Activated CD4-positive, alpha-beta T cell treated with anti-CD3 and anti-CD28 coated beads, Interleukin-2, Interleukin-6, amounts not matched to agents 100 ng/mL and 50 ng/mL, durations not matched to agents 16 hours and 8 hours (primary cell): ENCODE data around the gene WASF1.

Experiments used
- DNase-seq: peaks from one replicate; pipeline ENCODE4 v3.0.0-alpha.2; 2020

WASF1 gene

GRCh38 chr6:110179406-110180227, at the start of gene WASF1:
TSS of gene WASF1 (minus strand) at chr6:110179670. CDS start at chr6:110127601, 52,069 bp downstream.
- peak; percentile 94 for DNase-seq

DNA sequence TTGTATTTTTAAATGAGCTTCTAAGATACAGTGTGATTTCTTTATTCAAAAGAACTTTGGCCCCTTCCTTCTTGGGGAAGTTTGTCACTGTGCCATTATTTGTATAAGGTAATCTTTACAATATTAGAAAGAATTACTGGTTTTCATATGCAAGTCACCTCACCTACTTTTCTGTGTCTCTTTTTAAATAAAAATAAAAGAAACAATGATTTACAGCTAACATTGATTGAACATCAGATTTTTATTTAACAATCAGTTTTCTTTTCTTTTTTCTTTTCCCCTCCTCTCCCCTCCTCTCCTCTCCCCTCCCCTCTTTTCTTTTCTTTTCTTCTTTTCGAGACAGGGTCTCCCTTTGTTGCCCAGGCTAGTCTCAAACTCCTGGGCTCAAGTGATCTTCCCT, 46.8 kb upstream of the WASF1 start:
- no peak for DNase-seq

DNA sequence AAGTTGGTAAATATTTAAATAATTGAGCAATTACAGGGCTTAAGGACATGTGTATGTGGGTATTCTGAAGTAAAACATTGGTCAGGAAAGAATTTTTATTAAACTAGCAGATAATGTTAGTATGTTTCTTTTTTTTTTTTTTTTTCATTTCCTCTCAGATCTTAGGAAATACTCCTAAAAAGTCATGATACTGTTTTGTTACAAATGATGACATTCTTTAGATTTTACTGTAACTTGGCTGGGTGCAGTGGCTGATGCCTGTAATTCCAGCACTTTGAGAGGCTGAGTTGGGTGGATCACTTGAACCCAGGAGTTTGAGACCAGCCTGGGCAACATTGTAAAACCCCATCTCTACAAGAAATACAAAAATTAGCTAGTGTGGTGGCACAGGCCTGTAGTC, 42.3 kb upstream of the WASF1 start:
- DNase-seq, result no peak

DNA sequence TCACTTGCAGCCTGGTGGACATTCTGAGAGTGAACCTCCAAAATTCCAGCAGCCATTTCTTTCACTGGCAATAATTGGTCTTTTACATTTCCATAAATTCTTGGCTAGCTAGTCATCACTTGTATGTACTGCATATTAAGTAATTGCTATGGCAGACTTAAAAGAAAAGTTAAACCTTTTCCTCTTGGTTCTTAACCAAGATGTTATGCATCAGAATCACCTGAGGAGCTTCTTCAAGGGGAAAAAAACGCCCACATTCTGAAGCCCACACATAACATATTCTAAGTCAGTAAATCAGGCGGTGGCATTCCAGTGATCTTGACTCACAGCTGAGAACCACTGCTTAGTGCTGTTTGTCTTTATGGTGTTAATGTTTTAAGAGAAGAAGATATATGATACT, 37.8 kb upstream of the WASF1 start:
- DNase-seq, result no peak

- no peak for DNase-seq
These were observed 36.7 kb upstream of the WASF1 start for GRCh38 chr6:110216140-110216539.

- DNase-seq, result no peak
These were observed 34.9 kb upstream of the WASF1 start for GRCh38 chr6:110214338-110214737.

DNA sequence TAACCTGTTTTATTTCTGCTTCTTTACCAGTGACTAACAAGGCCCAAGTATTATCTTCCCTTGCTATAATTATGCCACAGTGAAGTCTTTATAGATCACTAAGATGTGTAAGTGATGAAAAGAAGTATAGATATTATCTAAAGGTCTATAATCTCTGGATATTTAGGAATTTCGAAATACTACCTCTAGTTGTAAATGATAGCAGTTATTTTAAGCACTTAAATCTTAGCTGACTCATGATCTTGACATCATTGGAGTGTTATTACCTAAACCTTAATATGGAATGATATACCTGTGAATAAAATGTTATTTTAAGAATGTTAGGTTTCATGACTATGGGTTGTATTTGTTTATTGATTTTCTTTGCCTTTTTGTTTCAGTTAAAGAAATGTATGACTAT, 32.3 kb upstream of the WASF1 start:
- no peak for DNase-seq

- no peak for DNase-seq
These were observed 28.2 kb upstream of the WASF1 start for GRCh38 chr6:110207652-110208051.

- no peak for DNase-seq
These were observed 21.8 kb upstream of the WASF1 start for GRCh38 chr6:110201151-110201884.

DNA sequence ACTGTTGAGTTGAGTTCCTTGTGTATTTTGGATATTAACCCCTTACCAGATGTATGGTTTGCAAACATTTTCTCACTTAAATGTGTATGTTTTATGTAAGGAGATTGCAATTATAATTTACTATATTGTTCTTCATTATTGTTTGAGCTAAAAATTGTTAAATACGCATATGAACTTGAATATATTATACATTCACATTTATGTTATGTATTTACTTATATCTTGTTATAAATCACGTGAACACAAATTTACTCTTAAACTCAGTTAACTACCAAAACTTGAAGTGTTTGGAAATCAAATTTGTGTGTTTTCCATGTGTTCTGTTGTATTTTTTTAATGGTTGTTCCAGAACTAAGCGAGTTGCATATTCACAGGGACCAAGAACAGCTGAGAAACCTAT, 19.1 kb upstream of the WASF1 start:
- no peak for DNase-seq

- DNase-seq, result no peak
These were observed 17.4 kb upstream of the WASF1 start for GRCh38 chr6:110196874-110197273.

DNA sequence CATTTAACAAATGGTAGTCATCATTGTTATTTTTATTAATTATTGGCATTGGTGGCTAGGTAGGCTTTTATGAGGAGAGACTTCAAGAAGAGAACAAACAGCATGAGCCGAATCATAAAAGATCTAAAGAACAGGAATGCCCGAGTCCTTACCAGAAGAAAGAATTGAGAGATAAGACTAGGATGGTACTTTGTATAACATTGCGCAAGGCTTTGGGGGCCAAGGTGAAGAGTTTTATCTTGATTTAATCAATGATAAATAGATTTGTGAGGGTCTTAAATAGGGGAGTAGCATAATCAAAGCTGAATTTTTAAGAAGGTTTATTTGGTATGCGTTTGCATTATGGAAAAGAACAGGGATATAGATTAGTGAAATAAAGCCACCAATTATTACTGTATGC, 16.2 kb upstream of the WASF1 start:
- no peak for DNase-seq

GRCh38 chr6:110191477-110191876, 12.0 kb upstream of the WASF1 start:
- no peak for DNase-seq

GRCh38 chr6:110190726-110191125, 11.3 kb upstream of the WASF1 start:
- DNase-seq, result no peak

DNA sequence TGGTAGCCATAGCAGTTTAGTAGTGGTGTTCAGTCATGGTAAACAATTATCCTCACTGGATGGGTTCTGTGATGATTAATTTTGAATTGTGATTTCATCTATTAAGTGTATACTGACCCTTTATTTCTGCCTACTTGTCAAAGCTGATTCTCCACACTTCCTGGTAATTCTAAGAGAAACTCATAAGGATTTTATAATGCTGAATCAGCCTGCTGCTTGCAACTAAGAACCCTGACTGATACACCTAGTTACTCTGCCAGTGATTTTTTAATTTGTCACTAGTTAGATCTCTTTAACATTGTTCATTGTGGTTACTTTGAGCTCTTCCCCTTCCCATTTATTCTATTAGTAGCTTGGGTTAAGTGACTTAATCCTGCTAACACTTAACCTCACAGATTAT, 9.3 kb upstream of the WASF1 start:
- DNase-seq, result no peak

GRCh38 chr6:110185879-110186278, 6.4 kb upstream of the WASF1 start:
- peak; percentile 13 for DNase-seq

DNA sequence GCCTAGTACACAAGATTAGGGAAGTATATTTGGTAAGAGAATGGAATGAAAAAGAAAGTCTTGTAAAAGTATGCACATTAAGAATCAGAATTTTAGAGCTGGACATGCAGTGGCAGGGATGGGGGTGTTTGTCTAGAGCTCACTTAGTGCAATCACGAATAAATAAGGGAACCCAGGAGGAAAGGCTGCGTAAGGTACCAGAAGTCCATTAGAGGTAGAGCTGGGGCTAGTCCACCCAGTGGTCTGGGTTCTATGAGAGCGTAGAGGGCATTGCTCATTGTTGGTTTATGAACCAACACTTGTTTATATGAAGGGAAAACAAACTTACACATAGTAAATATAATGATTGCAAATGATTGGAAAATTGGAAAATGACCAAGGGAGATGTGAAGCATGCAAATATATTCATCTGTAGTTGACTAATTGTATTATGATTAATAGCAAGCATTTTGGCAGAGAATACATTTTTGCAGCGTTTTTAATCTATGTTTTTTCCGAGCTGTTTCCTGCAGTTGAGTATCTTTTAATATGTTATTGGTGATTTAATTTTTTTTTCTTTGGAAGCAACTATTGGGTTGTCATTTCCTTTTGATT, 3.9 kb upstream of the WASF1 start:
- no peak for DNase-seq

DNA sequence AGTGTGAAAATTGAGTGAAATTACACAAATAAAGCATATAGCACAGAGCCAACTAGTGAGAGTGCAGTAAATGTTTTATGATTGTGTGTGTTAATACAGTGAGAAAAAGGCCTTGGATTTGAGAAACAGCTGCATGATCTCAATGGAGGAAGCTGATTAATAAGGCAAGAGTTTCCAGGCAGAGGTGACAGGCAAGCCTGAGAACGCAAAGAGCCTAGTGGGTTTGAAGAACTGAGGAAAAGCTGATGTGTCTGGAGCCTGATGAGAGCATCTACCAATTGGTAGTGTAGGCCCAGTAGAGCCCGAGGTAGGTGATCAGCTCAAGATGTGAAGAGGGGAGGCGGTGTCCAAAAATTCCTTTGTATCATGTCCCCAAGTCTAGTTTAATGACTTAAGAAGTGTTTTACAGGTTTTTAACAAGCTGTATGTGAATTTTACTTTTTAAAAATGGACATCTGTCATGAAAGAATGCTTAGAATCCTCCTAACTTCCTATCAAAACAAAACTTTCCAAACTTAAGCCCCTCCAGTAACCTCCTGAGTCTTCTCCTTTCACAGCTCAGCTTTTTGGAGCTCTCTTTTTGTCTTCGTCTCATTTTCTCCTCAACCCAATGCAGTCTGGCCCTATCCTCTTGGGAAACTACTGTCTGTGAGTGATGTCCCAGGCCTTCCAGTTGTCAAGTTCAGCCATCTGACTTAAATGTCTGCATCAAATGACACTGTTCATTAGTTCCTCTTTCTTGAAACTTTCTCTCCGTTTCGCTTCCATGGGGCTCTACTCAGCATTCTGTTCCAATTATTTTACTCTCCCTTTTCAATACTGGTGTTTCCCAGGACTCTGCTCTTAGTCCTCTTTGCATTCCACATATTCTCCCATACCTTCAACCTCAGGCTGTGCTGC, 1.9 kb upstream of the WASF1 start:
- peak; percentile 19 for DNase-seq

DNA sequence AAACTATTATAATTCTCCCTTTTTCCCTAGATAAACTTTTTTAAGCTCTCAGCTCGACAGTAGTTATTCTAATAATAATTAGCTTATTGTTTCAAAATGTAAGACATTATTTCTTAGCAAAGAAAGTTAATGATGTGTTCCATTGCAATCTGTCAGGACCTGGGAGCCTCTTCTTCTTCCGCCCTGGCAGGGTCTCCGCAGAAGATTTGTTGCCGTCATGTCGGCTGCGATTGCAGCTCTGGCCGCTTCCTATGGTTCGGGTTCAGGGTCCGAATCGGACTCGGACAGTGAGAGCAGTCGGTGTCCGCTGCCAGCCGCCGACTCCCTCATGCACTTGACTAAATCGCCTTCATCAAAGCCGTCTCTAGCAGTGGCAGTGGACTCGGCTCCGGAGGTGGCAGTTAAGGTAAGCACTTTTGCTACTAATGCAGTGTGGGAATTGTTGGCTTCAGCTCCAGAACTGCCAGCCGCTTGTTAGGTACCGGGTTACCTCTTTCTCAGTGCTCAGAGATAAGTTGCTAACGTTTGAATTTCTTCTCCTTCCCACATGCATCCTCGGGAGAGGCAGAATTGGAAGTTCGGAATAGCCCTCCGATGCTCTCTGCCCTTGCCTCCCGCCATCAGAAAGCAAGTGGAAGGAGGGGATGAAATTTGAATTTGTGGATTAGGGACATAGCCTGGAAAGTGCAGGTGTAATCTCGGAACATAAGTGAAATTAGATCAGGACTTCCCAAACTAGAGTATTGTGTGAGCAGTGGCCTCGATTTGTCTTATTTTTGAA, 948 bp upstream of the WASF1 start, which contains the start of gene CDC40:
CDC40 (plus strand) TSS at position 200 of the 781 bp plus-strand sequence; CDS start at position 218, 18 bp downstream.
- peak; percentile 4 for DNase-seq

DNA sequence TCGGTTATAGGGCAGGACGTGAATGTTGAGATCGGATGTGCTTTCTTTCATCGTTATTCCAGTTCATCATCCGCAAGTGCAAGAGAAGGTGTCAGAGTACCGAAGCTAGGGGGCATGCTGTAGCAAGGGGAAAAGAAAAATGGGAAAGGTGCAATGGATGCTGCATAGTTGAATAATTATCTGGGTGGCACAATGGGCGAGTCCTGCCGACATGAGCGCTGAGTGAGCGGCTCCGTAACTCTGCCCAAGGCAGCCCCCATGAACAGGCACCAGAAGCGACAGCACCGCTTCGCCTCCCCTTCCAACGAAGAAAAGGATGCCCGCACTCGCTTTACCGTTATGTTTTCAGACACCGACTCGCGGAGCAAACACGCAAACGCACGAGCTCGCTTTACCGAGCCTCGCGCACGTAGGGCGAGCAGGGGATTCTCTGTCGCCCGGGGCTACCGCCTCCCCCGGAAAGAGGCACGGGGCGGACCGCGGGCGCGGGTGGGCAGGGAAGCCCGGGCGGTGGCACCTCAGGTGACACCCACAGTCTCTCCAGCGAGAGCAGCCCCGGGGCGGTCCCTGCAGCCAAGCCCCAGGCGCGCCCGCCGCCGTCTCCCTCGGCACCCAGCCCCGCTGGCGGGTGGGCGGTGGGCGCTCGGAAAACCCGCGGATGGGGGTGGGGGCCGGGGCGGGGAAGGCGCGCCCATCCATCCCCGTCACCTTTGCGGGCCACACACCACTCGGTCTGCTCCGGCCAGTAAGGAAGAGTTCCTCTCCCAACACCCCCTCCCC, 654 bp downstream of the WASF1 start:
- peak; percentile 54 for DNase-seq

- no peak for DNase-seq
These were observed 5.9 kb downstream of the WASF1 start for GRCh38 chr6:110173506-110174132.
